CD4-positive, alpha-beta T cell treated with Interleukin-6 for 4 hours (primary cell): ENCODE data around the gene RIPK1.
"Not testable (repeated sequence)": the region's sequence is repeated elsewhere in the genome, so short reads cannot be mapped to it uniquely, and the experiment has no call there.

Source experiments
- DNase-seq: peaks from one replicate; pipeline ENCODE4 v3.0.0-alpha.2; 2020; ENCODE audit warnings: mixed read lengths

The RIPK1 gene

GRCh38 chr6:3046295-3046694, 22.0 kb upstream of the RIPK1 start:
- DNase-seq = no peak

- DNase-seq = not testable (repeated sequence)
Observed at GRCh38 chr6:3048009-3048408, 20.3 kb upstream of the RIPK1 start.

GRCh38 chr6:3052481-3053230, 15.6 kb upstream of the RIPK1 start:
- no peak for DNase-seq

- no peak for DNase-seq
Observed at GRCh38 chr6:3053231-3053508, 15.1 kb upstream of the RIPK1 start.

GRCh38 chr6:3054229-3055157, 13.8 kb upstream of the RIPK1 start:
- not testable (repeated sequence) for DNase-seq

GRCh38 chr6:3055158-3055499, 13.2 kb upstream of the RIPK1 start:
- DNase-seq = not testable (repeated sequence)

- DNase-seq = no peak
Observed at GRCh38 chr6:3057063-3057770, 11.1 kb upstream of the RIPK1 start.

- DNase-seq = no peak
Observed at GRCh38 chr6:3058957-3059356, 9.3 kb upstream of the RIPK1 start.

GRCh38 chr6:3060092-3060491, 8.2 kb upstream of the RIPK1 start:
- not testable (repeated sequence) for DNase-seq

- no peak for DNase-seq
Observed at GRCh38 chr6:3061501-3061941, 6.8 kb upstream of the RIPK1 start.

GRCh38 chr6:3063340-3063732, 5.0 kb upstream of the RIPK1 start:
- DNase-seq = not testable (repeated sequence)

GRCh38 chr6:3063733-3064700, 4.3 kb upstream of the RIPK1 start:
- DNase-seq = peak; percentile 92

GRCh38 chr6:3071568-3071967, 3.3 kb downstream of the RIPK1 start:
- DNase-seq = no peak

GRCh38 chr6:3072798-3073197, 4.5 kb downstream of the RIPK1 start:
- no peak for DNase-seq

- no peak for DNase-seq
Observed at GRCh38 chr6:3073382-3073781, 5.1 kb downstream of the RIPK1 start.

- DNase-seq = no peak
Observed at GRCh38 chr6:3075772-3076113, 7.4 kb downstream of the RIPK1 start.

GRCh38 chr6:3076320-3076719, 8.0 kb downstream of the RIPK1 start:
- no peak for DNase-seq

- DNase-seq = no peak
Observed at GRCh38 chr6:3077430-3077829, 9.1 kb downstream of the RIPK1 start.

GRCh38 chr6:3078952-3079351, 10.7 kb downstream of the RIPK1 start:
- not testable (repeated sequence) for DNase-seq

- DNase-seq = no peak
Observed at GRCh38 chr6:3079682-3080081, 11.4 kb downstream of the RIPK1 start.

GRCh38 chr6:3081960-3082359, 13.7 kb downstream of the RIPK1 start:
- DNase-seq = no peak

- no peak for DNase-seq
Observed at GRCh38 chr6:3085074-3085473, 16.8 kb downstream of the RIPK1 start.
